MCF 10A (cell line): ENCODE measurements around the gene PRMT1. TPM values are rescaled to one million over a fixed set of nuclear protein-coding genes. Genes with fewer than 3 reads are reported as not detected.

Experiments used
- BruUV-seq: library from RNA; stranded (reverse); fragments of 400-500 nt; replicated peaks from 2 replicates; lab custom pipeline; 2021; lab: Mats Ljungman, UMichigan
- CTCF ChIA-PET: fragments of 300-600 bp; sonication (Branson Sonifier 250); formaldehyde crosslinking; extraction: SDS; loops from one replicate; lab custom pipeline; 2021; ENCODE audit warnings: antibody characterized with exemption, inconsistent platforms; lab: Yijun Ruan, JAX
- POLR2A ChIA-PET: fragments of 300-600, 350-650 bp; sonication (Branson Sonifier 250); formaldehyde crosslinking; extraction: SDS; loops from one replicate; lab custom pipeline; 2020; ENCODE audit warnings: antibody characterized with exemption, inconsistent platforms; lab: Yijun Ruan, JAX
- DNase-seq: peaks from one replicate; pipeline ENCODE4 v3.0.0-alpha.2; 2018; ENCODE audit not compliant: unreplicated experiment
- H3K27ac Mint-ChIP-seq: one replicate; pipeline ENCODE4 v1.8.0; 2022; ENCODE audit warnings: mild to moderate bottlenecking, low read depth, mixed read lengths; ENCODE audit not compliant: unreplicated experiment
- H3K27me3 Mint-ChIP-seq: one replicate; pipeline ENCODE4 v1.8.0; 2022; ENCODE audit warnings: mixed read lengths; ENCODE audit not compliant: insufficient read depth, unreplicated experiment
- H3K36me3 Mint-ChIP-seq: one replicate; pipeline ENCODE4 v1.8.0; 2022; ENCODE audit warnings: mild to moderate bottlenecking, moderate library complexity, mixed read lengths; ENCODE audit not compliant: insufficient read depth, unreplicated experiment
- H3K4me1 Mint-ChIP-seq: one replicate; pipeline ENCODE4 v1.8.0; 2022; ENCODE audit warnings: mixed read lengths; ENCODE audit not compliant: insufficient read depth, unreplicated experiment
- H3K4me3 Mint-ChIP-seq: one replicate; pipeline ENCODE4 v1.8.0; 2022; ENCODE audit warnings: mild to moderate bottlenecking, moderate library complexity, mixed read lengths; ENCODE audit not compliant: unreplicated experiment
- H3K9me3 Mint-ChIP-seq: one replicate; pipeline ENCODE4 v1.8.0; 2022; ENCODE audit warnings: mixed read lengths; ENCODE audit not compliant: unreplicated experiment
- CTCF ChIP-seq: fragments of 200-600 bp; IDR thresholded peaks from one replicate; pipeline ENCODE4 v1.8.0; 2022; ENCODE audit warnings: antibody characterized with exemption, mild to moderate bottlenecking; ENCODE audit not compliant: unreplicated experiment
- intact Hi-C: fragments of 100-400 bp; cut with micrococcal nuclease; formaldehyde crosslinking; loops from 2 replicates; pipeline ENCODE4 v1.14.1; 2022
- total RNA-seq: library from RNA; stranded (reverse); gene quantifications from 2 replicates; pipeline ENCODE4 v1.2.3, GENCODE V29; 2022

PRMT1 gene
- total RNA-seq, 1 experiment from 2014 or later, result 304 TPM

DNA sequence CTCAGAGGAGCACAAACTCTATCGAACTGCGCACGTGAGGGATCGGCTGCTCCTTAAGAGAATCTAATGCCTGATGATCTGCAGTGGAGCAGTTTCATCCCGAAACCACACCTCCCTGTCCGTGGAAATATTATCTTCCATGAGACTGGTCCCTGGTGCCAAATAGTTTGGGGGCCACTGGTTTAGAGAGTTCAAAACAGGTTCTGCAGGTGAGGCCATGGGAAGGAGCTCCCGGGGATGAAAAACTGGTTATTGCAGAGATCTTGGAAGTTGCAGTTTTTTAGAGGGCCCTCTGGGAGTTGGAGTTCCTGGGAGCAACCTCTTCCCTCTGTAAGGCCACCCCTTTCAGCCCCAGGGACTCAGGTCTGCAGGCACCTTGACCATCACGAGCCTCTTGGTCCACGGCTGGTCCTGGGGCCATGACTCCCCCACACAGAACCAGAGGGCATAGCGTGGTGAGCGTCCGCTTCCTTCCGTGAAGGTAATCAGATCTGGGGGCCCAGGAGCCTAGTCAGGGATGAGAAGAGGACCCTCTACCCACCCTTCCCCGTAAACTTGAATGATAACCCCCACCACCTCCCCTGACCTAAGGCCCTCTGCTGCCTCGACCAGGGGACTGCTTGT lies 16.6 kb upstream of the PRMT1 start:
- ChIA-PET CTCF (interaction anchor here (0.7 to 1.1 kb wide), 5 partner anchors 12 to 372 kb away, joined by 3 to 4 read pairs (median 3); no protein-coding TSS in a partner anchor), POLR2A (interaction anchor here (0.9 to 11.4 kb wide), 3 partner anchors 12 to 171 kb away, joined by 3 to 167 read pairs (median 3); partner anchors contain the start of genes RRAS and SCAF1)
- DNase-seq, result no peak
- H3K9me3 Mint-ChIP-seq, result no peaks in the 10 kb centered on the region
- H3K4me1 Mint-ChIP-seq, result peaks cover 6% of the 10 kb centered on the region
- H3K4me3 Mint-ChIP-seq, result no peak overlapping the region
- intact Hi-C loops, result no loop called here
- no peaks in the 10 kb centered on the region for H3K27me3 Mint-ChIP-seq
- no peak for TF ChIP-seq CTCF
- no TSS peak for BruUV-seq
- peak overlapping the region; percentile 27 for H3K27ac Mint-ChIP-seq
- peaks cover 42% of the 10 kb centered on the region for H3K36me3 Mint-ChIP-seq

- H3K27ac Mint-ChIP-seq, result no peak overlapping the region
- intact Hi-C loops, result no loop called here
- DNase-seq, result no peak
- H3K4me3 Mint-ChIP-seq, result no peak overlapping the region
- POLR2A ChIA-PET, result interaction anchor here (2.0 to 11.4 kb wide), 2 partner anchors 14 to 20 kb away, joined by 7 to 167 read pairs; partner anchors contain the start of genes RRAS and SCAF1
- BruUV-seq, result TSS peak; percentile 21
- peaks cover 14% of the 10 kb centered on the region for H3K4me1 Mint-ChIP-seq
- CTCF ChIA-PET, result no interaction called here
- TF ChIP-seq CTCF, result no peak
- no peaks in the 10 kb centered on the region for H3K27me3 Mint-ChIP-seq
- peaks cover 37% of the 10 kb centered on the region for H3K36me3 Mint-ChIP-seq
- H3K9me3 Mint-ChIP-seq, result no peaks in the 10 kb centered on the region
Measured at GRCh38 chr19:49662011-49662410, 15.1 kb upstream of the PRMT1 start.

DNA sequence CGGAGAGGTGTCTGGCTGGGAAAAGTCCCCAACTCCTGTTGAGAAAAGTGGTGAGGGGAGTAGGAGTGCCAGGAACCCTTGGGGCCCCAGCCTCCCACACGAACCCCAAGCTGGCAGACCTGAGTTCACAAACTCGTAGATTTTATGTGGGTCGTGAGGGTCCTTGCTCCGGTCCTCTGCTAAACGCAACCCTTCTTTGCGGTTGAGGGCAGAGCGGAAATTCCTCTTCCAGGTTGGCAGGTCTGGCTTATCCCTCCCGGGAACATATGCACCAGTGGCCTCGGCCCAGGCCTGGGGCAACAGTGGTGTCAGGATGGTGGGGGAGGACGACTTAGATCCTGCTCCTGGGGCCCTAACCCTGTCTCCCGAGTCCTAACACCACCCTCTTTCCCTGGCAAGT lies 13.8 kb upstream of the PRMT1 start:
- Mint-ChIP-seq H3K27me3 (no peaks in the 10 kb centered on the region), H3K4me1 (peaks cover 17% of the 10 kb centered on the region), H3K36me3 (peaks cover 37% of the 10 kb centered on the region), H3K4me3 (peak overlapping the region; percentile 91), H3K9me3 (no peaks in the 10 kb centered on the region), H3K27ac (no peak overlapping the region)
- CTCF ChIA-PET, result no interaction called here
- intact Hi-C loops, result no loop called here
- no peak for TF ChIP-seq CTCF
- POLR2A ChIA-PET, result interaction anchor here (0.7 to 11.4 kb wide), 8 partner anchors 8 to 385 kb away, joined by 3 to 167 read pairs (median 8); partner anchors contain the start of genes PRMT1, RRAS and SCAF1
- no peak for DNase-seq
- BruUV-seq, result no TSS peak
